ENCODE data around the gene GPATCH2L. TPM values are rescaled to one million over a fixed set of nuclear protein-coding genes. Genes with fewer than 3 reads are reported as not detected.
A peak's percentile ranks its signal among the peaks of the same experiment; 100 is the strongest.

The GPATCH2L gene
- total RNA-seq, 1 experiment from 2014 or later, result 76.7 TPM

- no peak overlapping the region for H3T11ph ChIP-seq (ENCODE audit: low read length)
- H3K79me2 ChIP-seq (ENCODE audit: insufficient read depth, low read length), result no peaks in the 10 kb centered on the region
- no peak for TF ChIP-seq CTCF (conservative IDR thresholded peaks at IDR 0.05)
- H3K27ac ChIP-seq (ENCODE audit: insufficient read length, low read depth, low read length), result no peak overlapping the region
- H3K23ac ChIP-seq (ENCODE audit: insufficient read length, low read depth, low read length), result no peak overlapping the region
- no peak overlapping the region for H4K8ac ChIP-seq (replicated peaks; ENCODE audit: insufficient read length, low read depth, low read length)
- H3K56ac ChIP-seq (ENCODE audit: insufficient read length, low read depth, low read length), result no peak overlapping the region
- H2BK12ac ChIP-seq (ENCODE audit: insufficient read length, low read depth, low read length), result no peak overlapping the region
- H2AFZ ChIP-seq (ENCODE audit: low read length), result no peak overlapping the region
- no peak overlapping the region for H4K91ac ChIP-seq (ENCODE audit: insufficient read length, low read depth, low read length)
- no peaks in the 10 kb centered on the region for H3K9me3 ChIP-seq (ENCODE audit: control insufficient read depth, low read depth, low read length)
- H4K20me1 ChIP-seq (ENCODE audit: control insufficient read depth, insufficient read depth, insufficient read length), result peaks cover 2% of the 10 kb centered on the region
- H2BK20ac ChIP-seq (ENCODE audit: low read depth, low read length, poor library complexity, severe bottlenecking), result no peak overlapping the region
- no peak overlapping the region for H3K9ac ChIP-seq (ENCODE audit: extremely low read depth, insufficient read length, low read length)
- H3K4me2 ChIP-seq (ENCODE audit: insufficient read depth, insufficient read length, low read length), result peak overlapping the region; percentile 15
- no peak overlapping the region; the same call in 1 of the 2 replicates for H3K14ac ChIP-seq (ENCODE audit: insufficient read depth, low read length)
- H3K27ac Mint-ChIP-seq, result no peak overlapping the region
- H2AK5ac ChIP-seq (ENCODE audit: insufficient read length, low read length), result no peak overlapping the region
- no peaks in the 10 kb centered on the region for H3K36me3 Mint-ChIP-seq (ENCODE audit: insufficient read depth in 1 of 3, low read depth in 3 of 3)
- H2BK120ac ChIP-seq (ENCODE audit: low read depth, low read length, poor library complexity, severe bottlenecking), result no peak overlapping the region
- H3K27me3 Mint-ChIP-seq (ENCODE audit: low read depth), result peaks cover 74% of the 10 kb centered on the region
- H2BK15ac ChIP-seq (ENCODE audit: low read depth, low read length), result no peak overlapping the region
- WGBS (ENCODE audit: extremely low coverage, insufficient read length, low lambda C conversion rate), result no CpG with 5 or more reads among the region's 30 CpGs
- peaks cover 0 to 2% of the 10 kb centered on the region in 2 experiments; a peak in 2 of 5 replicates for H3K9me3 Mint-ChIP-seq
- H3K23me2 ChIP-seq (ENCODE audit: insufficient read length, low read depth, low read length, poor library complexity, severe bottlenecking), result no peaks in the 10 kb centered on the region
- H3K4me3 Mint-ChIP-seq, result no peak overlapping the region
- no peaks in the 10 kb centered on the region for H3K79me1 ChIP-seq (ENCODE audit: insufficient read depth, low read depth, low read length, poor library complexity, severe bottlenecking)
- peaks cover 10 to 25% of the 10 kb centered on the region in 2 experiments for H3K4me1 Mint-ChIP-seq
- no peak overlapping the region for H3K4ac ChIP-seq (ENCODE audit: low read depth, low read length)
- H3K4me1 ChIP-seq (ENCODE audit: insufficient read depth, low read length), result no peaks in the 10 kb centered on the region; the same call in 1 of the 2 replicates
- H3K27me3 ChIP-seq (ENCODE audit: insufficient read depth, low read length), result no peaks in the 10 kb centered on the region; the same call in none of the 2 replicates
- H4K5ac ChIP-seq (ENCODE audit: insufficient read length, low read depth, low read length), result no peak overlapping the region
- DNase-seq, result no peak
- no peak overlapping the region for H3K18ac ChIP-seq (ENCODE audit: insufficient read length, low read depth, low read length)
- no peak overlapping the region for H2BK5ac ChIP-seq (ENCODE audit: insufficient read length, low read length)
Observed at GRCh38 chr14:76131071-76131965, 20.4 kb upstream of the GPATCH2L start.

Measured in H9 (cell line).